H9 (cell line): ENCODE results near the gene DNMT3L. TPM values are rescaled to one million over a fixed set of nuclear protein-coding genes. Genes with fewer than 3 reads are reported as not detected.

ENCODE experiments used
- DNase-seq: peaks from one replicate; pipeline ENCODE4 v3.0.0-alpha.2; 2017
- H2AFZ ChIP-seq: one replicate; pipeline ENCODE4 v1.6.1; 2013; ENCODE audit warnings: mild to moderate bottlenecking, low read length, control low read depth, moderate library complexity
- H2AK5ac ChIP-seq: 2 replicates; pipeline ENCODE4 v1.6.1; 2013; ENCODE audit warnings: low read length, control low read depth, mixed read lengths; ENCODE audit not compliant: insufficient read length
- H2BK120ac ChIP-seq: one replicate; pipeline ENCODE4 v1.6.1; 2013; ENCODE audit warnings: low read depth, mild to moderate bottlenecking, low read length, control low read depth, inconsistent platforms; ENCODE audit not compliant: poor library complexity, severe bottlenecking
- H2BK12ac ChIP-seq: 2 replicates; pipeline ENCODE4 v1.6.1; 2013; ENCODE audit warnings: low read length, control low read depth, mixed read lengths, low read depth; ENCODE audit not compliant: insufficient read length
- H2BK15ac ChIP-seq: 2 replicates; pipeline ENCODE4 v1.6.1; 2013; ENCODE audit warnings: low read depth, low read length, control low read depth
- H2BK20ac ChIP-seq: one replicate; pipeline ENCODE4 v1.6.1; 2013; ENCODE audit warnings: low read depth, mild to moderate bottlenecking, low read length, control low read depth, inconsistent platforms; ENCODE audit not compliant: poor library complexity, severe bottlenecking
- H2BK5ac ChIP-seq: 2 replicates; pipeline ENCODE4 v1.6.1; 2013; ENCODE audit warnings: low read length, control low read depth, mixed read lengths; ENCODE audit not compliant: insufficient read length
- H3K14ac ChIP-seq: 2 replicates; pipeline ENCODE4 v1.6.1; 2013; ENCODE audit warnings: low read length, control low read depth; ENCODE audit not compliant: insufficient read depth
- H3K18ac ChIP-seq: 2 replicates; pipeline ENCODE4 v1.6.1; 2013; ENCODE audit warnings: low read depth, mild to moderate bottlenecking, mixed read lengths, low read length, control low read depth; ENCODE audit not compliant: insufficient read length
- H3K23ac ChIP-seq: 2 replicates; pipeline ENCODE4 v1.6.1; 2013; ENCODE audit warnings: low read length, control low read depth, mixed read lengths, low read depth; ENCODE audit not compliant: insufficient read length
- H3K23me2 ChIP-seq: 2 replicates; pipeline ENCODE4 v1.6.1; 2013; ENCODE audit warnings: low read depth, mild to moderate bottlenecking, mixed read lengths, low read length, control low read depth; ENCODE audit not compliant: insufficient read length, poor library complexity, severe bottlenecking
- H3K27ac ChIP-seq: 2 replicates; pipeline ENCODE4 v1.5.1; 2013; ENCODE audit warnings: low read length, control low read depth, mixed read lengths, low read depth; ENCODE audit not compliant: insufficient read length
- H3K27me3 ChIP-seq: 2 replicates; pipeline ENCODE4 v1.6.1; 2013; ENCODE audit warnings: low read length, control low read depth, inconsistent platforms; ENCODE audit not compliant: insufficient read depth
- H3K4ac ChIP-seq: 2 replicates; pipeline ENCODE4 v1.6.1; 2013; ENCODE audit warnings: low read depth, mild to moderate bottlenecking, control low read depth, inconsistent platforms, low read length, moderate library complexity
- H3K4me1 ChIP-seq: 2 replicates; pipeline ENCODE4 v1.6.1; 2013; ENCODE audit warnings: low read length, control low read depth, inconsistent platforms; ENCODE audit not compliant: insufficient read depth
- H3K4me2 ChIP-seq: 2 replicates; pipeline ENCODE4 v1.6.1; 2013; ENCODE audit warnings: low read length, control low read depth, mixed read lengths; ENCODE audit not compliant: insufficient read length, insufficient read depth
- H3K56ac ChIP-seq: 2 replicates; pipeline ENCODE4 v1.6.1; 2013; ENCODE audit warnings: low read depth, mild to moderate bottlenecking, mixed read lengths, low read length, control low read depth; ENCODE audit not compliant: insufficient read length
- H3K79me1 ChIP-seq: 2 replicates; pipeline ENCODE4 v1.6.1; 2013; ENCODE audit warnings: low read depth, mild to moderate bottlenecking, moderate library complexity, low read length, control low read depth, inconsistent platforms; ENCODE audit not compliant: insufficient read depth, poor library complexity, severe bottlenecking
- H3K79me2 ChIP-seq: 2 replicates; pipeline ENCODE4 v1.6.1; 2013; ENCODE audit warnings: low read length, control low read depth, inconsistent platforms; ENCODE audit not compliant: insufficient read depth
- H3K9ac ChIP-seq: 2 replicates; pipeline ENCODE4 v1.6.1; 2013; ENCODE audit warnings: low read length, control low read depth, mixed read lengths; ENCODE audit not compliant: insufficient read length; ENCODE audit errors: extremely low read depth
- H3K9me3 ChIP-seq: one replicate; pipeline ENCODE4 v1.6.1; 2013; ENCODE audit warnings: low read depth, low read length, inconsistent platforms; ENCODE audit not compliant: control insufficient read depth
- H3T11ph ChIP-seq: one replicate; pipeline ENCODE4 v1.6.1; 2013; ENCODE audit warnings: mild to moderate bottlenecking, low read length, control low read depth, inconsistent platforms
- H4K20me1 ChIP-seq: one replicate; pipeline ENCODE4 v1.6.1; 2013; ENCODE audit not compliant: control insufficient read depth, insufficient read length, insufficient read depth
- H4K5ac ChIP-seq: 2 replicates; pipeline ENCODE4 v1.6.1; 2013; ENCODE audit warnings: low read depth, mild to moderate bottlenecking, mixed read lengths, low read length, control low read depth; ENCODE audit not compliant: insufficient read length
- H4K8ac ChIP-seq: replicated peaks from 2 replicates; pipeline ENCODE4 v1.6.1; 2013; ENCODE audit warnings: low read length, control low read depth, mixed read lengths, low read depth; ENCODE audit not compliant: insufficient read length
- H4K91ac ChIP-seq: 2 replicates; pipeline ENCODE4 v1.6.1; 2013; ENCODE audit warnings: low read depth, mild to moderate bottlenecking, moderate library complexity, mixed read lengths, low read length, control low read depth; ENCODE audit not compliant: insufficient read length
- H3K27ac Mint-ChIP-seq, 3 experiments: 2 replicates in 2 of 3; 3 replicates in 1 of 3; pipeline ENCODE4 v1.8.0; 2020 to 2021; ENCODE audit warnings: mixed read lengths in 3 of 3, mild to moderate bottlenecking in 1 of 3, moderate library complexity in 1 of 3
- H3K27me3 Mint-ChIP-seq: 2 replicates; pipeline ENCODE4 v1.8.0; 2021; ENCODE audit warnings: low read depth, mild to moderate bottlenecking, moderate library complexity, mixed read lengths
- H3K36me3 Mint-ChIP-seq, 3 experiments: 2 replicates in 2 of 3; 3 replicates in 1 of 3; pipeline ENCODE4 v1.8.0; 2020 to 2021; ENCODE audit warnings: low read depth in 3 of 3, mixed read lengths in 3 of 3; ENCODE audit not compliant: insufficient read depth in 1 of 3
- H3K4me1 Mint-ChIP-seq, 2 experiments: 2 replicates each; pipeline ENCODE4 v1.8.0; 2020; ENCODE audit warnings: mixed read lengths in 2 of 2
- H3K4me3 Mint-ChIP-seq, 2 experiments: 2 replicates in 1 of 2; 3 replicates in 1 of 2; pipeline ENCODE4 v1.8.0; 2020 to 2021; ENCODE audit warnings: mild to moderate bottlenecking in 2 of 2, mixed read lengths in 2 of 2, moderate library complexity in 1 of 2
- H3K9me3 Mint-ChIP-seq, 2 experiments: 2 replicates in 1 of 2; 3 replicates in 1 of 2; pipeline ENCODE4 v1.8.0; 2020; ENCODE audit warnings: mild to moderate bottlenecking in 2 of 2, mixed read lengths in 2 of 2, moderate library complexity in 1 of 2
- WGBS: extraction: QIAGEN DNeasy Blood & Tissue Kit; methylation state at CpG from one replicate; pipeline ENCODE4 v1.1.7; 2013; ENCODE audit warnings: missing lambda C conversion rate, low lambda C conversion rate, mixed read lengths; ENCODE audit not compliant: insufficient read length; ENCODE audit errors: extremely low coverage; 5-methylcytosine and 5-hydroxymethylcytosine counted together
- total RNA-seq: library from RNA; stranded (reverse); gene quantifications from 2 replicates; pipeline ENCODE4 v1.2.1, GENCODE V29; 2021
- TF ChIP-seq, protein P1 (sequence below): fragments of 200-600 bp; sonication (generic); conservative IDR thresholded peaks from 3 replicates; pipeline ENCODE4 v1.8.0; 2021; ENCODE audit warnings: antibody characterized with exemption, mild to moderate bottlenecking

DNMT3L gene
- total RNA-seq, 1 experiment from 2014 or later: 0.77 TPM

- H2AK5ac ChIP-seq: no peak overlapping the region
Measured at GRCh38 chr21:44265734-44266270, 4.1 kb upstream of the DNMT3L start.

More at GRCh38 chr21:44265734-44266270, 4.1 kb upstream of the DNMT3L start:
- Histone ChIP-seq H3K9ac (no peak overlapping the region), H2BK120ac (no peak overlapping the region), H3K4ac (no peak overlapping the region), H2BK12ac (no peak overlapping the region), H2BK15ac (no peak overlapping the region), H2AFZ (no peak overlapping the region), H2BK20ac (no peak overlapping the region), H3K56ac (no peak overlapping the region), H3K14ac (no peak overlapping the region), H3K18ac (no peak overlapping the region), H3K4me1 (no peaks in the 10 kb centered on the region; the same call in 1 of the 2 replicates), H4K91ac (no peak overlapping the region), H3K4me2 (no peak overlapping the region), H4K5ac (no peak overlapping the region), H3K27me3 (no peaks in the 10 kb centered on the region), H3T11ph (no peak overlapping the region), H3K9me3 (no peaks in the 10 kb centered on the region), H3K79me1 (no peaks in the 10 kb centered on the region), H3K79me2 (no peaks in the 10 kb centered on the region), H3K27ac (no peak overlapping the region), H3K23me2 (no peaks in the 10 kb centered on the region), H3K23ac (no peak overlapping the region), H4K8ac (no peak overlapping the region), H4K20me1 (no peaks in the 10 kb centered on the region), H2BK5ac (no peak overlapping the region)
- H3K27ac Mint-ChIP-seq: no peak overlapping the region
- TF ChIP-seq, protein P1, sequence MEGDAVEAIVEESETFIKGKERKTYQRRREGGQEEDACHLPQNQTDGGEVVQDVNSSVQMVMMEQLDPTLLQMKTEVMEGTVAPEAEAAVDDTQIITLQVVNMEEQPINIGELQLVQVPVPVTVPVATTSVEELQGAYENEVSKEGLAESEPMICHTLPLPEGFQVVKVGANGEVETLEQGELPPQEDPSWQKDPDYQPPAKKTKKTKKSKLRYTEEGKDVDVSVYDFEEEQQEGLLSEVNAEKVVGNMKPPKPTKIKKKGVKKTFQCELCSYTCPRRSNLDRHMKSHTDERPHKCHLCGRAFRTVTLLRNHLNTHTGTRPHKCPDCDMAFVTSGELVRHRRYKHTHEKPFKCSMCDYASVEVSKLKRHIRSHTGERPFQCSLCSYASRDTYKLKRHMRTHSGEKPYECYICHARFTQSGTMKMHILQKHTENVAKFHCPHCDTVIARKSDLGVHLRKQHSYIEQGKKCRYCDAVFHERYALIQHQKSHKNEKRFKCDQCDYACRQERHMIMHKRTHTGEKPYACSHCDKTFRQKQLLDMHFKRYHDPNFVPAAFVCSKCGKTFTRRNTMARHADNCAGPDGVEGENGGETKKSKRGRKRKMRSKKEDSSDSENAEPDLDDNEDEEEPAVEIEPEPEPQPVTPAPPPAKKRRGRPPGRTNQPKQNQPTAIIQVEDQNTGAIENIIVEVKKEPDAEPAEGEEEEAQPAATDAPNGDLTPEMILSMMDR: no peak
- no peaks in the 10 kb centered on the region for H3K27me3 Mint-ChIP-seq
- DNase-seq: no peak
- peaks cover 5 to 8% of the 10 kb centered on the region in 2 experiments for H3K4me1 Mint-ChIP-seq
- H3K9me3 Mint-ChIP-seq: no peaks in the 10 kb centered on the region
- no peaks in the 10 kb centered on the region for H3K36me3 Mint-ChIP-seq
- H3K4me3 Mint-ChIP-seq: no peak overlapping the region
- WGBS: no CpG with 5 or more reads among the region's 17 CpGs
